Muscle of leg (tissue), 11 donors: ENCODE measurements around the gene MAN2A1. TPM values are rescaled to one million over a fixed set of nuclear protein-coding genes. Genes with fewer than 3 reads are reported as not detected.

Source experiments
- DNase-seq: peaks from one replicate; pipeline ENCODE4 v3.0.0; 2013
- H3K27ac ChIP-seq: one replicate; pipeline ENCODE4 v1.5.1; 2013; ENCODE audit warnings: mild to moderate bottlenecking, low read length, control low read depth
- H3K27me3 ChIP-seq: one replicate; pipeline ENCODE4 v1.6.1; 2013; ENCODE audit warnings: low read length; ENCODE audit not compliant: control insufficient read depth, insufficient read depth
- H3K36me3 ChIP-seq: one replicate; pipeline ENCODE4 v1.6.1; 2013; ENCODE audit warnings: low read length; ENCODE audit not compliant: control insufficient read depth, insufficient read depth
- H3K4me1 ChIP-seq: one replicate; pipeline ENCODE4 v1.6.1; 2013; ENCODE audit warnings: low read length; ENCODE audit not compliant: control insufficient read depth, insufficient read depth
- H3K4me3 ChIP-seq: one replicate; pipeline ENCODE4 v1.5.1; 2013; ENCODE audit warnings: low read length, control low read depth
- H3K9me3 ChIP-seq: replicated peaks from 2 replicates; pipeline ENCODE4 v1.6.1; 2013; ENCODE audit warnings: low read depth, low read length; ENCODE audit not compliant: control insufficient read depth
- WGBS: methylation state at CpG from one replicate; pipeline ENCODE4 v1.1.5; 2013; ENCODE audit warnings: missing lambda C conversion rate; ENCODE audit not compliant: insufficient coverage; 5-methylcytosine and 5-hydroxymethylcytosine counted together
- polyA plus RNA-seq, 8 donors: library from polyadenylated mRNA; unstranded; fragments of 120-200 nt; gene quantifications; one replicate each; pipeline versions ENCODE4 v1.2.1 to v1.2.3, GENCODE V29; 2013; ENCODE audit warnings: inconsistent platforms in 1 of 8, low replicate concordance in 1 of 8; ENCODE audit not compliant: insufficient read length in 8 of 8, insufficient read depth in 1 of 8
- total RNA-seq: library from RNA; stranded (reverse); fragments of 120-200 nt; gene quantifications from one replicate; pipeline ENCODE4 v1.2.4, GENCODE V29; 2013

Gene MAN2A1
- total and polyA plus RNA-seq, 9 donors = 27.7 to 47.9 (median 37.4) TPM

- peaks cover 17% of the 10 kb centered on the region for H3K4me1 ChIP-seq
- H3K27me3 ChIP-seq = no peaks in the 10 kb centered on the region
- H3K4me3 ChIP-seq = no peak overlapping the region
- DNase-seq = no peak
- H3K27ac ChIP-seq = no peak overlapping the region
- peaks cover 2% of the 10 kb centered on the region for H3K36me3 ChIP-seq
- no peaks in the 10 kb centered on the region for H3K9me3 ChIP-seq
Measured at GRCh38 chr5:109703166-109703565, 13.4 kb downstream of the MAN2A1 start.

- Histone ChIP-seq H3K4me1 (peaks cover 17% of the 10 kb centered on the region), H3K4me3 (no peak overlapping the region), H3K9me3 (no peaks in the 10 kb centered on the region), H3K36me3 (peaks cover 2% of the 10 kb centered on the region), H3K27ac (no peak overlapping the region), H3K27me3 (no peaks in the 10 kb centered on the region)
- DNase-seq = peak; percentile 61
- WGBS = 18% methylated on average over 1 of the region's 1 CpG
Measured at GRCh38 chr5:109703829-109704228, 14.1 kb downstream of the MAN2A1 start.

- WGBS = 42% methylated on average over 3 of the region's 10 CpGs
- peaks cover 17% of the 10 kb centered on the region for H3K4me1 ChIP-seq
Measured at GRCh38 chr5:109704282-109704952, 14.7 kb downstream of the MAN2A1 start.

GRCh38 chr5:109705596-109705995 is 15.9 kb downstream of the MAN2A1 start:
- Histone ChIP-seq H3K4me1 (peaks cover 17% of the 10 kb centered on the region), H3K27ac (peak overlapping the region; percentile 13), H3K4me3 (no peak overlapping the region), H3K27me3 (no peaks in the 10 kb centered on the region), H3K9me3 (no peaks in the 10 kb centered on the region), H3K36me3 (no peaks in the 10 kb centered on the region)
- peak; percentile 94 for DNase-seq
- WGBS = no CpG with 5 or more reads among the region's 1 CpG

More at GRCh38 chr5:109704282-109704952, 14.7 kb downstream of the MAN2A1 start:
- H3K36me3 ChIP-seq = peaks cover 2% of the 10 kb centered on the region
- no peaks in the 10 kb centered on the region for H3K9me3 ChIP-seq
- no peaks in the 10 kb centered on the region for H3K27me3 ChIP-seq
- H3K27ac ChIP-seq = peak overlapping the region; percentile 58
- DNase-seq = peak; percentile 70
- H3K4me3 ChIP-seq = no peak overlapping the region

GRCh38 chr5:109706095-109706494 is 16.4 kb downstream of the MAN2A1 start:
- peak; percentile 63 for DNase-seq
- Histone ChIP-seq H3K9me3 (no peaks in the 10 kb centered on the region), H3K36me3 (no peaks in the 10 kb centered on the region), H3K27me3 (no peaks in the 10 kb centered on the region), H3K4me3 (no peak overlapping the region), H3K27ac (no peak overlapping the region), H3K4me1 (peaks cover 17% of the 10 kb centered on the region)
- no CpG with 5 or more reads among the region's 1 CpG for WGBS

GRCh38 chr5:109707531-109707930 is 17.8 kb downstream of the MAN2A1 start:
- Histone ChIP-seq H3K36me3 (no peaks in the 10 kb centered on the region), H3K4me3 (no peak overlapping the region), H3K27ac (no peak overlapping the region), H3K9me3 (no peaks in the 10 kb centered on the region), H3K27me3 (no peaks in the 10 kb centered on the region), H3K4me1 (peaks cover 15% of the 10 kb centered on the region)
- 91% methylated on average over 2 of the region's 2 CpGs for WGBS
- no peak for DNase-seq

- WGBS = no CpG with 5 or more reads among the region's 2 CpGs
- DNase-seq = no peak
- H3K27ac ChIP-seq = no peak overlapping the region
Measured at GRCh38 chr5:109708813-109709212, 19.1 kb downstream of the MAN2A1 start.

GRCh38 chr5:109709225-109709624 is 19.5 kb downstream of the MAN2A1 start:
- H3K4me3 ChIP-seq = no peak overlapping the region
- no peaks in the 10 kb centered on the region for H3K36me3 ChIP-seq
- peaks cover 13% of the 10 kb centered on the region for H3K4me1 ChIP-seq
- 92% methylated on average over 3 of the region's 5 CpGs for WGBS
- no peak overlapping the region for H3K27ac ChIP-seq
- no peaks in the 10 kb centered on the region for H3K9me3 ChIP-seq
- DNase-seq = no peak
- H3K27me3 ChIP-seq = no peaks in the 10 kb centered on the region

More at GRCh38 chr5:109708813-109709212, 19.1 kb downstream of the MAN2A1 start:
- Histone ChIP-seq H3K4me1 (peaks cover 16% of the 10 kb centered on the region), H3K27me3 (no peaks in the 10 kb centered on the region), H3K36me3 (no peaks in the 10 kb centered on the region), H3K9me3 (no peaks in the 10 kb centered on the region), H3K4me3 (no peak overlapping the region)

- Histone ChIP-seq H3K36me3 (no peaks in the 10 kb centered on the region), H3K9me3 (no peaks in the 10 kb centered on the region), H3K27me3 (no peaks in the 10 kb centered on the region), H3K27ac (no peak overlapping the region), H3K4me1 (peaks cover 4% of the 10 kb centered on the region), H3K4me3 (no peak overlapping the region)
- no peak for DNase-seq
Measured at GRCh38 chr5:109711673-109712072, 21.9 kb downstream of the MAN2A1 start.

GRCh38 chr5:109713453-109713852 is 23.7 kb downstream of the MAN2A1 start:
- peaks cover 4% of the 10 kb centered on the region for H3K4me1 ChIP-seq

GRCh38 chr5:109714592-109714991 is 24.9 kb downstream of the MAN2A1 start:
- Histone ChIP-seq H3K4me3 (no peak overlapping the region), H3K27ac (no peak overlapping the region), H3K36me3 (peaks cover 3% of the 10 kb centered on the region), H3K9me3 (no peaks in the 10 kb centered on the region), H3K4me1 (peaks cover 4% of the 10 kb centered on the region), H3K27me3 (no peaks in the 10 kb centered on the region)
- DNase-seq = no peak
- WGBS = 10% methylated on average over 2 of the region's 3 CpGs

More at GRCh38 chr5:109713453-109713852, 23.7 kb downstream of the MAN2A1 start:
- Histone ChIP-seq H3K9me3 (no peaks in the 10 kb centered on the region), H3K27ac (peak overlapping the region; percentile 10), H3K4me3 (no peak overlapping the region), H3K36me3 (peaks cover 3% of the 10 kb centered on the region), H3K27me3 (no peaks in the 10 kb centered on the region)
- DNase-seq = peak; percentile 57
- 50% methylated on average over 1 of the region's 3 CpGs for WGBS
